SKM-1 treated with dmso at 0.1 percent for 144 hours (cell line): Measurements from ENCODE around the gene ITSN1.

Source experiments
- DNase-seq: peaks from one replicate; lab custom pipeline; 2025; ENCODE audit not compliant: unreplicated experiment; lab: John Stamatoyannopoulos, UW

The ITSN1 gene

GRCh38 chr21:33881689-33882440, 239.6 kb downstream of the ITSN1 start:
- DNase-seq = no peak

GRCh38 chr21:33883118-33883517, 240.8 kb downstream of the ITSN1 start:
- no peak for DNase-seq

- no peak for DNase-seq
Observed at GRCh38 chr21:33884376-33885171, 242.3 kb downstream of the ITSN1 start.

GRCh38 chr21:33885172-33885514, 242.8 kb downstream of the ITSN1 start:
- DNase-seq = no peak

- DNase-seq = no peak
Observed at GRCh38 chr21:33886321-33886720, 244.0 kb downstream of the ITSN1 start.

DNA sequence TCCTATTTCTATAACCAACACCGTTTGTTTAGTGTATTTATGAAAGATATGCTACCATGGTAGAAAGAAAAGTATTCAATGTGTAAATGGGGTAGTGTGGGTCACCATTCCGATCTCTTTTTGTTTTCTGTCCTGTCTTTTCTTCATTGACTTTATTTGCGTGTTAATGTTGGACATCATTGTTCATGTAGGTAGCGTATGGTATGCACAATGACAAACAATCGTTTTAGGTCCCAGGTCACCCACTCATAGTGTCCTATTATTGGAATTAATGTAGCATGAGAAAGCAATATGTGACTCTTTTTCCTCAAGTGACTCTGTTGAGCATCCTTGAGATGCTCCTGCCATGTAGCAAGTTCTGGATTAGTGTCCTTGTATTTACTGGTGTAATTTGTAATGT, 247.9 kb downstream of the ITSN1 start:
- no peak for DNase-seq

DNA sequence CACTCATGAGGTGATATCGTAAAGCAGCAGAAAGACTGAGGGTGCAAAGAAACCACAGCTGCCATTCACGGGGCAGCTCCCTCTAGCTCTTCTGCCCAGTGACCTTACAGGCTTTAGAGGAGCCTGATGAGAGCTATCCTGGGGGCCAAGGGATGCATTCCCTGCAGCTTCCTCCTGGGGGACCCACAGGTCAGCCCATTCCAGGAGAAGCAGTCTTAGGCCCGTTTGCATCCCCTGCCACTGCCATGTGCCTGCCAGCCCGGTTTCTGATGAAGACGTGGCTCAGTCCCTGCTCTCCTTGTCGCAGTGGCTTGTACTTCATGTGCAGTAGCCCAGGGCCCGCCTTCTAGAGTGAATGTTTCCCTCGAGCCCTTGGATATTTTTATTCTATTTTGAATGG, 250.6 kb downstream of the ITSN1 start:
- DNase-seq = no peak

DNA sequence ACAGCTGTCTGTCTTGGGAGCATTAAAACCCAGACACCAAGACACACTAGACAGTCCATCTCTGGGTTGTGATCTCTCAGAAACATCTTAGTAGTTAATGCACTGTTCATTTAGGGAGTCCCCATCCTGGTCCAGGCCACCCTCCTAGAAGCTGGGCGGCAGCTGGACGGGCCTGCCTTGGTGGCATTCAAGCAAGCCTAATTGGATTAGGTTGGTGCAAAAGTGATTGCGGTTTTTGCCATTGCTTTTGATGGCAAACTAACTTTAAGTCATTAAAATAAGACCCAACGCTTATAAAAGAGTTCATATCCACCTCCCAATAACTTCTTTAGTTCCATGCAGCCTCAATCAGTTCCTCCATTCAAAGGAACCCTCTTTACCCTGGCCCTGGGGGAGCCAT, 251.6 kb downstream of the ITSN1 start:
- no peak for DNase-seq

DNA sequence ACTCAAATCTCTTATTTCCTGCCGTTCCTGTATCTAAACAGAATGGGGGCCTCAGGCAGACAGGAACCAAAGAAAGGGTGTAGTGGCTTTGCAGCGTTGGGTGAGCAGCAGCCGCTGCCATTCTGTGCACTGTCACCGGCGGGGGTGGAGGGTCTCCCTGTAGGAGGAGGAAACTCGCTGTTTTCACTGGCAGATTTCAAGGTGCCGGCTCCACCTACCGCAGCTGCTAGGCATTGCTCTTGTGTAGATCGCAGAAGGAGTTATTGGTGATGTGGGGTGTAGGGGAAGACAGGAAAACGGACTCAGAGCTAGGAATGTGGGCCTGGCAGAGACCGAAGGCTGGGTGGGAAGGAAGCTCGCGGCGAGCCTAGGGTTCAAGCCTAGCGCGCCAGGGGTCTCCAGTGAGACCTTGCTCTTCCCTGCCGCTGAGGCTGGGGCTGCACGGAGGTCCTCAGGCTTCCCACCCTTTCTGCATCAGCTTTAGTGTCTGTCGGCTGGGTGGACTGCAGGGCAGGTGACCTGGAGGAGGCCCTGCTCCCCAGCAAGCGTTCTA, 252.5 kb downstream of the ITSN1 start:
- peak; percentile 44 for DNase-seq

DNA sequence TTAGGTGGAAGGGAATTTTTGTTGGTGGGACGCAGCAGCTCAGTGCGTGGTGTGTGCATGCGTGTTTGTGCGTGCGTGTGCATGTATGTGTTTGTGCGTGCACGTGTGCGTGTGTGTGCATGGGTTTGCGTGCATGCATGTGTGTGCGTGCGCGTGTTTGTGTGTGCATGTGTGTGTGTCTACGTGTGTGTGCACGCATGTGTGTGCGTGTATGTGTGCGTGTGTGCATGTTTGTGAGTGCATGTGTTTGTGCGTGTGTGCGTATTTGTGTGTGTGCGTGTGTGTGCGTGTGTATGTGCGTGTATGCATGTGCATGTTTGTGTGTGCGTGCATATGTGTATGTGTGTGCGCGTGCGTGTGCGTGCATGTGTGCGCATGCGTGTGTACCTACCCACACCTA, 253.1 kb downstream of the ITSN1 start:
- DNase-seq = no peak

DNA sequence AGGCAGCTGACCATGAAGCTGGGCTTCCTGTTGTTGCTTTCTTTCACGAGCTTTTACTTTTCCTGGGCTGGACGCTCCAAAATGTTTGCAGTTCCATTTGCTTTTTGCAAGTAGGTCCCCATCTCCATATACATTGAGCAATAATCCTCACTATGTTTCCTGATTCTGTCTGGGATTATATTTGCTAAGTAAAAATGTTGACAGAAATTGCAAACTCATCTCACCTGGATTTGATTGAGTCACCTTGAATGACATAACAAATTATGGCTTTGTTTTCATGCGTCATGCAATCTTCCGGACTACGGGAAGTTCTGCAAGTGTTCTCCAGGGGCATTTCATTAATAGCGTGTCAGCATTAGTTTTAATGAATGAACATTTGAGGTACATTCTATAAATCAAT, 254.4 kb downstream of the ITSN1 start:
- no peak for DNase-seq

GRCh38 chr21:33897098-33897497, 254.8 kb downstream of the ITSN1 start:
- no peak for DNase-seq

- DNase-seq = no peak
Observed at GRCh38 chr21:33897739-33898138, 255.4 kb downstream of the ITSN1 start.

- no peak for DNase-seq
Observed at GRCh38 chr21:33898586-33898985, 256.3 kb downstream of the ITSN1 start.

GRCh38 chr21:33899199-33899598, 256.9 kb downstream of the ITSN1 start:
- no peak for DNase-seq

- peak; percentile 30 for DNase-seq
Observed at GRCh38 chr21:33901412-33902288, 259.3 kb downstream of the ITSN1 start.

- DNase-seq = no peak
Observed at GRCh38 chr21:33902349-33902748, 260.0 kb downstream of the ITSN1 start.

- DNase-seq = no peak
Observed at GRCh38 chr21:33904041-33904440, 261.7 kb downstream of the ITSN1 start.

- DNase-seq = no peak
Observed at GRCh38 chr21:33908760-33909159, 266.5 kb downstream of the ITSN1 start.

DNA sequence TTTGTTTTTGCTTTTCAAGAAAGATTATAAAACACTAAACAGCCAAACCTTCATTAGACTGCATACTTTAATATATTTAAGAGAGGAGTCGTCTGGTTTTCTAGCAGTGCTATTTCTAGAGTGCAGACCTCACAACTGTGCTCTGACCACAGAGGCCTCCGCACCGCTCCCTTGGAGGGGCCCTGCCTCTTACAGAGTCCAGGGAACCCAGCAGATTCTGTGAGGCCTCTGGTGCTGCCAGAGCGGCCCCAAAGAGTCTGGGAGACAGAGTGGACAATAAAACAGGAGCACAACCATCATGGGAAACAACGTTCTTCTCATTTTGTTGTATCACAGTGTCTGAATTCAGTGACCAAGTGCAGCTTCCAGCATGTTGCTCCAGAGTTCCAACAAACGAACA, 267.5 kb downstream of the ITSN1 start:
- DNase-seq = no peak

- no peak for DNase-seq
Observed at GRCh38 chr21:33914188-33914587, 271.9 kb downstream of the ITSN1 start.
